Peyer's patch (tissue), 4 donors: ENCODE data around the gene HRG. TPM values are rescaled to one million over a fixed set of nuclear protein-coding genes. Genes with fewer than 3 reads are reported as not detected.

Experiments
- DNase-seq, 3 donors: peaks; one replicate each; pipeline ENCODE4 v3.0.0-alpha.2; 2017 to 2019
- H3K27ac ChIP-seq, 4 donors: fragments of 200-600 bp; sonication (generic); one replicate each; pipeline ENCODE4 v1.5.1; 2016 to 2019
- H3K27me3 ChIP-seq, 2 donors: fragments of 200-600 bp; sonication (generic); one replicate each; pipeline ENCODE4 v1.5.1; 2019
- H3K36me3 ChIP-seq, 3 donors: fragments of 200-600 bp; sonication (generic); one replicate each; pipeline ENCODE4 v1.5.1; 2016 to 2019
- H3K4me1 ChIP-seq, 4 donors: fragments of 200-600 bp; sonication (generic); one replicate each; pipeline ENCODE4 v1.5.1; 2016 to 2019
- H3K4me3 ChIP-seq, 4 donors: fragments of 200-600 bp; sonication (generic); 1 replicate in 3 of 4; 2 replicates in 1 of 4; pipeline ENCODE4 v1.5.1; 2016 to 2019; ENCODE audit warnings: mild to moderate bottlenecking in 1 of 4
- H3K9me3 ChIP-seq, 4 donors: fragments of 200-600 bp; sonication (generic); one replicate each; pipeline ENCODE4 v1.5.1; 2016 to 2019; ENCODE audit warnings: mild to moderate bottlenecking in 1 of 4
- CTCF ChIP-seq, 6 experiments: fragments of 450-650 bp in 4 of 6; fragments of 200-600 bp in 2 of 6; sonication (generic) in 1 of 6; IDR thresholded peaks; one replicate each; pipeline ENCODE4 v1.5.1; 2017 to 2019; ENCODE audit warnings: antibody characterized with exemption in 6 of 6, mild to moderate bottlenecking in 3 of 6, moderate library complexity in 1 of 6
- POLR2A ChIP-seq, 2 donors: fragments of 450-650 bp; IDR thresholded peaks; one replicate each; pipeline ENCODE4 v1.5.1; 2017; ENCODE audit warnings: antibody characterized with exemption in 2 of 2, mild to moderate bottlenecking in 2 of 2, moderate library complexity in 2 of 2
- total RNA-seq, 4 donors: library from RNA; depleted of rRNA; stranded (reverse); fragments of >200 nt; gene quantifications; one replicate each; pipeline ENCODE4 v1.1.0, GENCODE V29; 2016

HRG gene
- total RNA-seq, 4 donors from 2014 or later: not detected

- H3K4me1 ChIP-seq: no peaks in the 10 kb centered on the region
- TF ChIP-seq CTCF (IDR thresholded peaks at IDR 0.05): no peak
- TF ChIP-seq POLR2A (IDR thresholded peaks at IDR 0.05): no peak
- H3K27me3 ChIP-seq: no peaks in the 10 kb centered on the region
Observed at GRCh38 chr3:186620213-186621092, 45.4 kb upstream of the HRG start.

GRCh38 chr3:186621894-186622650 lies 43.7 kb upstream of the HRG start:
- no peaks in the 10 kb centered on the region for H3K36me3 ChIP-seq
- no peaks in the 10 kb centered on the region for H3K27me3 ChIP-seq
- H3K4me3 ChIP-seq: no peak overlapping the region
- no peak for DNase-seq
- no peaks in the 10 kb centered on the region for H3K4me1 ChIP-seq
- no peaks in the 10 kb centered on the region for H3K9me3 ChIP-seq
- no peak for TF ChIP-seq CTCF (IDR thresholded peaks at IDR 0.05)
- no peak for TF ChIP-seq POLR2A (IDR thresholded peaks at IDR 0.05)
- no peak overlapping the region for H3K27ac ChIP-seq

More at GRCh38 chr3:186620213-186621092, 45.4 kb upstream of the HRG start:
- H3K4me3 ChIP-seq: no peak overlapping the region
- H3K9me3 ChIP-seq: no peaks in the 10 kb centered on the region
- DNase-seq: no peak
- no peaks in the 10 kb centered on the region for H3K36me3 ChIP-seq
- H3K27ac ChIP-seq: no peak overlapping the region

GRCh38 chr3:186622651-186623310 lies 43.0 kb upstream of the HRG start:
- H3K4me3 ChIP-seq: no peak overlapping the region
- H3K9me3 ChIP-seq: no peaks in the 10 kb centered on the region
- TF ChIP-seq CTCF (IDR thresholded peaks at IDR 0.05) (no peak), POLR2A (IDR thresholded peaks at IDR 0.05) (no peak)
- no peaks in the 10 kb centered on the region for H3K36me3 ChIP-seq
- no peak for DNase-seq
- no peaks in the 10 kb centered on the region for H3K4me1 ChIP-seq
- H3K27me3 ChIP-seq: no peaks in the 10 kb centered on the region
- H3K27ac ChIP-seq: no peak overlapping the region

- no peaks in the 10 kb centered on the region for H3K4me1 ChIP-seq
- TF ChIP-seq POLR2A (IDR thresholded peaks at IDR 0.05) (no peak), CTCF (IDR thresholded peaks at IDR 0.05) (no peak)
Observed at GRCh38 chr3:186624598-186624997, 41.2 kb upstream of the HRG start.

GRCh38 chr3:186625600-186626042 lies 40.2 kb upstream of the HRG start:
- TF ChIP-seq POLR2A (IDR thresholded peaks at IDR 0.05) (no peak), CTCF (IDR thresholded peaks at IDR 0.05) (no peak)
- Histone ChIP-seq H3K9me3 (no peaks in the 10 kb centered on the region), H3K27me3 (no peaks in the 10 kb centered on the region)

More at GRCh38 chr3:186624598-186624997, 41.2 kb upstream of the HRG start:
- no peaks in the 10 kb centered on the region for H3K36me3 ChIP-seq
- DNase-seq: no peak
- no peaks in the 10 kb centered on the region for H3K9me3 ChIP-seq
- H3K27me3 ChIP-seq: no peaks in the 10 kb centered on the region
- H3K4me3 ChIP-seq: no peak overlapping the region
- H3K27ac ChIP-seq: no peak overlapping the region

More at GRCh38 chr3:186625600-186626042, 40.2 kb upstream of the HRG start:
- H3K36me3 ChIP-seq: no peaks in the 10 kb centered on the region
- H3K27ac ChIP-seq: no peak overlapping the region
- no peak for DNase-seq
- H3K4me3 ChIP-seq: no peak overlapping the region
- no peaks in the 10 kb centered on the region for H3K4me1 ChIP-seq
